HL-60 (cell line): ENCODE measurements around the gene TENM4.

Experiments used
- DNase-seq, 2 experiments: peaks; one replicate each; pipeline ENCODE4 v3.0.0-alpha.2; 2010 to 2020; ENCODE audit warnings: low read depth in 1 of 2, low spot score in 1 of 2
- H3K27ac ChIP-seq: fragments of 250-450 bp; sonication (Bioruptor Pico); replicated peaks from 2 replicates; pipeline ENCODE4 v1.5.1; 2020; ENCODE audit warnings: mild to moderate bottlenecking, moderate library complexity
- H3K27me3 ChIP-seq: fragments of 250-450 bp; sonication (Bioruptor Pico); 2 replicates; pipeline ENCODE4 v1.5.1; 2021; ENCODE audit warnings: mild to moderate bottlenecking, moderate library complexity; ENCODE audit not compliant: insufficient read depth, poor library complexity, severe bottlenecking
- H3K4me3 ChIP-seq: replicated peaks from 2 replicates; pipeline ENCODE4 v1.5.1; 2011; ENCODE audit warnings: mild to moderate bottlenecking, control low read depth, low read length; ENCODE audit not compliant: insufficient read depth
- GABPA ChIP-seq: IDR thresholded peaks from 2 replicates; pipeline ENCODE4 v1.6.1; 2012; ENCODE audit warnings: low read depth
- POLR2AphosphoS5 ChIP-seq: IDR thresholded peaks from 2 replicates; pipeline ENCODE4 v1.6.1; 2012; ENCODE audit warnings: low read depth
- SPI1 ChIP-seq: IDR thresholded peaks from 2 replicates; pipeline ENCODE4 v1.6.1; 2012; ENCODE audit warnings: low read depth, mild to moderate bottlenecking, borderline replicate concordance
- TF ChIP-seq, protein P1 (sequence below): IDR thresholded peaks from 2 replicates; pipeline ENCODE4 v1.6.1; 2012; ENCODE audit warnings: low read depth; ENCODE audit not compliant: insufficient replicate concordance
- TF ChIP-seq, protein P2 (sequence below): IDR thresholded peaks from one replicate; pipeline ENCODE4 v1.5.1; 2011; ENCODE audit warnings: low read length, control low read depth, inconsistent platforms; ENCODE audit not compliant: insufficient read depth

TENM4 gene

DNA sequence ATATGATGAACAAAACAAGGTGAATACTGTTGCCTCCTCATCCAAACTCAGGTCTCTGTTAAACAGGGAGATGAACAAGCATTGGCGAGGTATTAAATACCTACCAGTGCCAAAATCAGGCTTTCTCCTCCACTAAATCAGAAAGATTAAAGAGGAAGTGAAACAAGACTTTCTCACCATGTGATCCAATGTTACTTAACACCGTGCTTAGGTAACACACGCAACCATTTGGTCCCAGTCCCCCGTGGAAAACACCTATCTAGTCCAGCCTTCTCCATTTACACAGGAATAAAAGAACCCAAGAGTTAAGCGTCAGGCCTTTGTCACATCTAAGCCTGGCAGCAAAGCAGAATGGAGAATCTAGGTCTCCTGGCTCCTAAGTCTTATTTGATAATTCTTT lies 34.5 kb downstream of the TENM4 start:
- peak; percentile 8 to 16 for DNase-seq

DNA sequence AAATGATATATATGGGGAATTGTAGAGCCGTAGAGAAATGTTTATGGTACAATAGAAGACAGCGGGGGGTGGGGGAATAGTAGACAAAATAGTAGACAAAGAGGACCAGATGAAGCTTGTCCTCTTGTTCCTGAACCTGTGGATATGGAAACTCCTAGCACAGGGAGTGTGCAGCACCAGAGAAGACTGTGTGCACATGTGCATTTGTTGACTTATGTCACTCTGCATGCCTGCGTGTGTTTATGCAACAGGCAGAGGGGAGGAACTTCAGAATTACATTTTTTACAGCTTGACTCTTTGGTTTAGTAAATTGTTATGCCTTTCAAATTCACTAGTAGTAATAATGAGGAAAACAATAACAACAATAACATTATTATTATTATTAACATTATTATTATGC lies 36.0 kb downstream of the TENM4 start:
- TF ChIP-seq, protein P1, sequence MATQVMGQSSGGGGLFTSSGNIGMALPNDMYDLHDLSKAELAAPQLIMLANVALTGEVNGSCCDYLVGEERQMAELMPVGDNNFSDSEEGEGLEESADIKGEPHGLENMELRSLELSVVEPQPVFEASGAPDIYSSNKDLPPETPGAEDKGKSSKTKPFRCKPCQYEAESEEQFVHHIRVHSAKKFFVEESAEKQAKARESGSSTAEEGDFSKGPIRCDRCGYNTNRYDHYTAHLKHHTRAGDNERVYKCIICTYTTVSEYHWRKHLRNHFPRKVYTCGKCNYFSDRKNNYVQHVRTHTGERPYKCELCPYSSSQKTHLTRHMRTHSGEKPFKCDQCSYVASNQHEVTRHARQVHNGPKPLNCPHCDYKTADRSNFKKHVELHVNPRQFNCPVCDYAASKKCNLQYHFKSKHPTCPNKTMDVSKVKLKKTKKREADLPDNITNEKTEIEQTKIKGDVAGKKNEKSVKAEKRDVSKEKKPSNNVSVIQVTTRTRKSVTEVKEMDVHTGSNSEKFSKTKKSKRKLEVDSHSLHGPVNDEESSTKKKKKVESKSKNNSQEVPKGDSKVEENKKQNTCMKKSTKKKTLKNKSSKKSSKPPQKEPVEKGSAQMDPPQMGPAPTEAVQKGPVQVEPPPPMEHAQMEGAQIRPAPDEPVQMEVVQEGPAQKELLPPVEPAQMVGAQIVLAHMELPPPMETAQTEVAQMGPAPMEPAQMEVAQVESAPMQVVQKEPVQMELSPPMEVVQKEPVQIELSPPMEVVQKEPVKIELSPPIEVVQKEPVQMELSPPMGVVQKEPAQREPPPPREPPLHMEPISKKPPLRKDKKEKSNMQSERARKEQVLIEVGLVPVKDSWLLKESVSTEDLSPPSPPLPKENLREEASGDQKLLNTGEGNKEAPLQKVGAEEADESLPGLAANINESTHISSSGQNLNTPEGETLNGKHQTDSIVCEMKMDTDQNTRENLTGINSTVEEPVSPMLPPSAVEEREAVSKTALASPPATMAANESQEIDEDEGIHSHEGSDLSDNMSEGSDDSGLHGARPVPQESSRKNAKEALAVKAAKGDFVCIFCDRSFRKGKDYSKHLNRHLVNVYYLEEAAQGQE: no peak
- no peak for TF ChIP-seq SPI1
- no peak for TF ChIP-seq POLR2AphosphoS5
- TF ChIP-seq, protein P2, sequence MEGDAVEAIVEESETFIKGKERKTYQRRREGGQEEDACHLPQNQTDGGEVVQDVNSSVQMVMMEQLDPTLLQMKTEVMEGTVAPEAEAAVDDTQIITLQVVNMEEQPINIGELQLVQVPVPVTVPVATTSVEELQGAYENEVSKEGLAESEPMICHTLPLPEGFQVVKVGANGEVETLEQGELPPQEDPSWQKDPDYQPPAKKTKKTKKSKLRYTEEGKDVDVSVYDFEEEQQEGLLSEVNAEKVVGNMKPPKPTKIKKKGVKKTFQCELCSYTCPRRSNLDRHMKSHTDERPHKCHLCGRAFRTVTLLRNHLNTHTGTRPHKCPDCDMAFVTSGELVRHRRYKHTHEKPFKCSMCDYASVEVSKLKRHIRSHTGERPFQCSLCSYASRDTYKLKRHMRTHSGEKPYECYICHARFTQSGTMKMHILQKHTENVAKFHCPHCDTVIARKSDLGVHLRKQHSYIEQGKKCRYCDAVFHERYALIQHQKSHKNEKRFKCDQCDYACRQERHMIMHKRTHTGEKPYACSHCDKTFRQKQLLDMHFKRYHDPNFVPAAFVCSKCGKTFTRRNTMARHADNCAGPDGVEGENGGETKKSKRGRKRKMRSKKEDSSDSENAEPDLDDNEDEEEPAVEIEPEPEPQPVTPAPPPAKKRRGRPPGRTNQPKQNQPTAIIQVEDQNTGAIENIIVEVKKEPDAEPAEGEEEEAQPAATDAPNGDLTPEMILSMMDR: no peak
- no peak for TF ChIP-seq GABPA
- Histone ChIP-seq H3K4me3 (no peak overlapping the region), H3K27me3 (no peaks in the 10 kb centered on the region), H3K27ac (no peak overlapping the region)
- no peak for DNase-seq

More for the DNA sequence above, 34.5 kb downstream of the TENM4 start:
- TF ChIP-seq SPI1: peak; percentile 82
- no peak for TF ChIP-seq GABPA
- Histone ChIP-seq H3K27me3 (no peaks in the 10 kb centered on the region), H3K4me3 (no peak overlapping the region), H3K27ac (no peak overlapping the region)

DNA sequence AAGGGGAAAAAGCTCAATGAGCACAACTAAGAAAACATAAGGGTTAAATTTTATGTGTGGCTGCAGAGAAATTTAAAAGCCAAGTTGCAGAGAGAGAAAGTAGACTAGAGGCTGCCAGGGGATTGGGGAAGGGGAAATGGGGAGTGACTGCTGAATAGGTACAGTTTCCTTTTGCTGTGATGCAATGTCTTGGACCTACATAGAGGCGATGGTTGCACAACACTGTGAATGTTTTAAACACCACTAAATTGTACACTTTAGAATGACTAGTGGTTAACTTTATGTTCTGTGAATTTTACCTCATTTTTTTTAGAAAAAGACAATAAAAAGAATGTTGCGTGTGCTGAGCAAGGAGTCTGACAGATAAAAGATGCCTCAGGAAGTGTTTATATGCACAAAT lies 36.5 kb downstream of the TENM4 start:
- DNase-seq: peak; percentile 25 to 54
- TF ChIP-seq POLR2AphosphoS5 (no peak), GABPA (no peak), SPI1 (no peak; the same call in 1 of the 2 replicates)
- TF ChIP-seq, protein P2: no peak
- TF ChIP-seq, protein P1: no peak
- no peaks in the 10 kb centered on the region for H3K27me3 ChIP-seq

DNA sequence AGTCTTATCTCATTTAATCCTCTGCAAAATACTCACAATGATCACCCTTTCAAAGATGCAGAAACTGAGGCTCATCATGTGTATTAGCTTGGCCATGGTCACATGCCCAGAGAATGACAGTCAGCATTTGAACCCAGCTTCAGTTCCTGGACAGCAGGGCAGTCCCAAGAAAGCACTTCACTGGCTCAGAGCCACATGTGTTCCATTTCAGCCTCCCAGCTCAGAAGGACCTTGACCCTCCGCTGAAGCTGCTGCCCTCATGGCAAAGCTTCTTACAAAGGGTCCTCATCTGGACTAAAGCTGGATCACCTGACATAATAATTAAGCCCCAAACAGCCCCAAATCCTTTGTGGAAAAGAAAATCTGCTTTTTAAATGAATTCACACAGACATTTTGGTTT lies 37.0 kb downstream of the TENM4 start:
- DNase-seq: no peak
- Histone ChIP-seq H3K27ac (no peak overlapping the region), H3K4me3 (no peak overlapping the region), H3K27me3 (no peaks in the 10 kb centered on the region)
- TF ChIP-seq, protein P2: no peak
- TF ChIP-seq SPI1: no peak
- TF ChIP-seq, protein P1: no peak
- TF ChIP-seq GABPA: no peak

More for the DNA sequence above, 36.5 kb downstream of the TENM4 start:
- Histone ChIP-seq H3K4me3 (no peak overlapping the region), H3K27ac (no peak overlapping the region)
